Measurements from ENCODE around the gene GALNT13.

GALNT13 gene

GRCh38 chr2:154195644-154196195 lies 324.0 kb downstream of the GALNT13 start:
- no peak for TF ChIP-seq CTCF (IDR thresholded peaks at IDR 0.05; ENCODE audit: insufficient read depth, low read depth, low read length, missing control alignments)
- DNase-seq (ENCODE audit: low read depth), result no peak
- no peak overlapping the region for H3K4me3 ChIP-seq (ENCODE audit: low read depth, low read length)

GRCh38 chr2:154198866-154199265 lies 327.1 kb downstream of the GALNT13 start:
- no peak for TF ChIP-seq CTCF (IDR thresholded peaks at IDR 0.05; ENCODE audit: insufficient read depth, low read depth, low read length, missing control alignments)
- no peak for DNase-seq (ENCODE audit: low read depth)
- no peak overlapping the region for H3K4me3 ChIP-seq (ENCODE audit: low read depth, low read length)

- DNase-seq (ENCODE audit: low read depth), result no peak
- no peak for TF ChIP-seq CTCF (IDR thresholded peaks at IDR 0.05; ENCODE audit: insufficient read depth, low read depth, low read length, missing control alignments)
- H3K4me3 ChIP-seq (ENCODE audit: low read depth, low read length), result no peak overlapping the region
Observed at GRCh38 chr2:154203206-154203605, 331.5 kb downstream of the GALNT13 start.

GRCh38 chr2:154203902-154204301 lies 332.2 kb downstream of the GALNT13 start:
- H3K4me3 ChIP-seq (ENCODE audit: low read depth, low read length), result no peak overlapping the region
- no peak for TF ChIP-seq CTCF (IDR thresholded peaks at IDR 0.05; ENCODE audit: insufficient read depth, low read depth, low read length, missing control alignments)

GRCh38 chr2:154207288-154208047 lies 335.7 kb downstream of the GALNT13 start:
- no peak for TF ChIP-seq CTCF (IDR thresholded peaks at IDR 0.05; ENCODE audit: insufficient read depth, low read depth, low read length, missing control alignments)
- H3K4me3 ChIP-seq (ENCODE audit: low read depth, low read length), result no peak overlapping the region
- no peak for DNase-seq (ENCODE audit: low read depth)

More at GRCh38 chr2:154203902-154204301, 332.2 kb downstream of the GALNT13 start:
- no peak for DNase-seq (ENCODE audit: low read depth)

GRCh38 chr2:154223726-154224125 lies 352.0 kb downstream of the GALNT13 start:
- H3K4me3 ChIP-seq (ENCODE audit: low read depth, low read length), result no peak overlapping the region
- no peak for TF ChIP-seq CTCF (IDR thresholded peaks at IDR 0.05; ENCODE audit: insufficient read depth, low read depth, low read length, missing control alignments)
- no peak for DNase-seq (ENCODE audit: low read depth)

Measured in GM12865 (cell line).